Adipocyte (in vitro differentiated cells): Measurements from ENCODE around the gene FHOD3.
A peak's percentile ranks its signal among the peaks of the same experiment; 100 is the strongest.

ENCODE experiments used
- DNase-seq: peaks from one replicate; pipeline ENCODE4 v3.0.0-alpha.2; 2015; ENCODE audit warnings: low read depth
- H3K27me3 ChIP-seq: replicated peaks from 2 replicates; pipeline ENCODE4 v1.7.0; 2013; ENCODE audit warnings: mild to moderate bottlenecking, low read length, moderate library complexity; ENCODE audit not compliant: control insufficient read depth, insufficient read depth
- H3K36me3 ChIP-seq: 2 replicates; pipeline ENCODE4 v1.7.0; 2013; ENCODE audit warnings: low read length, mild to moderate bottlenecking, moderate library complexity; ENCODE audit not compliant: control insufficient read depth, insufficient read depth, severe bottlenecking
- H3K4me1 ChIP-seq: 2 replicates; pipeline ENCODE4 v1.7.0; 2013; ENCODE audit warnings: mild to moderate bottlenecking, low read length, moderate library complexity; ENCODE audit not compliant: control insufficient read depth, insufficient read depth
- H3K4me3 ChIP-seq: 2 replicates; pipeline ENCODE4 v1.7.0; 2013; ENCODE audit warnings: mild to moderate bottlenecking, low read length, moderate library complexity
- H3K9ac ChIP-seq: 2 replicates; pipeline ENCODE4 v1.7.0; 2013; ENCODE audit warnings: mild to moderate bottlenecking, low read length, moderate library complexity
- H3K9me3 ChIP-seq: 2 replicates; pipeline ENCODE4 v1.7.0; 2013; ENCODE audit warnings: mild to moderate bottlenecking, low read length, moderate library complexity; ENCODE audit not compliant: control insufficient read depth

The FHOD3 gene

DNA sequence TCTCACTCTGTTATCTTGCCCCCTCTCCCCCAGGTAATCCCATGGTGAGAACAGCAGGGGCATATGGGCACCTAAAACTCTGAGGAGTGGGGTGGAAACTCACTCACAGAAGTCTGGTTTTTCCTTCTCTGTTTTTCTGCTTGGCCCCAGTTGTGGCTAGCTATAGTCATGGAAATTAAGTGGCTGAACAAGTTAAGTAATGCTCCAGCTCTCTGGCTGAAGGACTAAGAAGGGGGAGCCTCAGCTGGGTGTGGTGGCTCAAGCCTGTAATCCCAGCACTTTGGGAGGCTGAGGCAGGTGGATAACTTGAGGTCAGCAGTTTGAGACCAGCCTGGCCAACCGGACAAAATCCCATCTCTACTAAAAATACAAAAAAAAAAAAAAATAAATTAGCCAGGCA is 270.3 kb downstream of the FHOD3 start:
- Histone ChIP-seq H3K4me3 (no peak overlapping the region), H3K4me1 (peaks cover 9% of the 10 kb centered on the region), H3K27me3 (no peaks in the 10 kb centered on the region), H3K9ac (no peak overlapping the region), H3K36me3 (no peaks in the 10 kb centered on the region), H3K9me3 (no peaks in the 10 kb centered on the region)
- no peak for DNase-seq

- H3K27me3 ChIP-seq = no peaks in the 10 kb centered on the region
- no peak overlapping the region for H3K4me3 ChIP-seq
- H3K9ac ChIP-seq = no peak overlapping the region
- H3K36me3 ChIP-seq = no peaks in the 10 kb centered on the region
- no peak for DNase-seq
- H3K4me1 ChIP-seq = peaks cover 9% of the 10 kb centered on the region
- no peaks in the 10 kb centered on the region for H3K9me3 ChIP-seq
Measured at GRCh38 chr18:36568487-36568886, 271.0 kb downstream of the FHOD3 start.

- Histone ChIP-seq H3K4me1 (peaks cover 15% of the 10 kb centered on the region), H3K27me3 (no peaks in the 10 kb centered on the region), H3K9me3 (no peaks in the 10 kb centered on the region), H3K4me3 (no peak overlapping the region), H3K36me3 (no peaks in the 10 kb centered on the region), H3K9ac (peak overlapping the region; percentile 25)
- peak; percentile 87 for DNase-seq
Measured at GRCh38 chr18:36572135-36572856, 274.8 kb downstream of the FHOD3 start.

- Histone ChIP-seq H3K27me3 (no peaks in the 10 kb centered on the region), H3K4me1 (peaks cover 36% of the 10 kb centered on the region), H3K9me3 (no peaks in the 10 kb centered on the region), H3K36me3 (no peaks in the 10 kb centered on the region), H3K4me3 (no peak overlapping the region), H3K9ac (no peak overlapping the region)
- DNase-seq = no peak
Measured at GRCh38 chr18:36576339-36576738, 278.8 kb downstream of the FHOD3 start.

DNA sequence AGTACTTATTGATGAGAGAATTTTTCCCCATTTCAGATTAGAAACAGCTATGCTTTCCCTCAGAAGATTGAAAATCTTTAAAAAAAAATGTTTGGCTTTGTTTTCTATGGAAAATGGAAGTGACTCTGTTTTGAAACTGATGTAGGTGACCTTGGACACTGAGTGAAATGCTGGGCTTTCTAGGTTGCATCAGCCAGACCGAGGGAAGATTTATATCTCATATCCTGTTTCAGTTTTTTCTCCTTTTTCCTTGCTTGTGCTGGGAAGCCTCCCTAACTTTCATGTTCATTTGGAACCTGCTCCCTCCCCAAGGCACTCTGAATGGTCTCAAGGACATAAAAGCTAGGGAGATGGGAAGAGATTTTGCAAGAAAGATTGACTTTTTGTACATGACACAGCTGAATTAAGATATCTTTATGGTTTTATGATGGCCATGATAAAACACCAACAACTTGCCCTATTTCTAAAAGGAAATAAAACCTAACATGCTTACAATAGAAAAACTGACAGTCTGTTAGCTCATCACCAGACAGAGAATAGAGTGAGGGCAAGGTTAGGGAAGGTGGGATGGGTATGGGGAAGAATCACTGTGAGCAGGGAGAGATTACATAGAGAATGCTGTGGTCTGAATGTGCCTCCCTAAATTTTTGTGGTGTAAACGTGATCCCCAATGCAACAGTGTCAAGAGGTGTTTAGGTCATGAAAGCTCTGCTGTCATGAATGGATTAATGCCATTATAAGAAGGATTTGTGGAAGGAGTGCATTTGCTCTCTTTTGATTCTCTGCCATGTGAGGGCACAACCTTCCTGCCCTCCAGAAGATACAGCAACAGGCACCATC is 281.6 kb downstream of the FHOD3 start:
- H3K9ac ChIP-seq = peak overlapping the region; percentile 53
- H3K36me3 ChIP-seq = no peaks in the 10 kb centered on the region
- H3K4me1 ChIP-seq = peaks cover 38% of the 10 kb centered on the region
- H3K4me3 ChIP-seq = peak overlapping the region; percentile 12
- DNase-seq = peak; percentile 71
- H3K27me3 ChIP-seq = no peaks in the 10 kb centered on the region
- H3K9me3 ChIP-seq = no peaks in the 10 kb centered on the region

- peak overlapping the region; percentile 13 for H3K4me3 ChIP-seq
- peaks cover 38% of the 10 kb centered on the region for H3K4me1 ChIP-seq
- peak overlapping the region; percentile 18 for H3K9ac ChIP-seq
Measured at GRCh38 chr18:36580266-36580665, 282.8 kb downstream of the FHOD3 start.

GRCh38 chr18:36580874-36581750 is 283.6 kb downstream of the FHOD3 start:
- H3K36me3 ChIP-seq = no peaks in the 10 kb centered on the region
- H3K9me3 ChIP-seq = no peaks in the 10 kb centered on the region
- H3K9ac ChIP-seq = peak overlapping the region; percentile 18
- no peak overlapping the region for H3K4me3 ChIP-seq
- peaks cover 38% of the 10 kb centered on the region for H3K4me1 ChIP-seq
- no peaks in the 10 kb centered on the region for H3K27me3 ChIP-seq
- DNase-seq = peak; percentile 71

More at GRCh38 chr18:36580266-36580665, 282.8 kb downstream of the FHOD3 start:
- DNase-seq = peak; percentile 39
- Histone ChIP-seq H3K36me3 (no peaks in the 10 kb centered on the region), H3K9me3 (no peaks in the 10 kb centered on the region), H3K27me3 (no peaks in the 10 kb centered on the region)

GRCh38 chr18:36582988-36583745 is 285.7 kb downstream of the FHOD3 start:
- Histone ChIP-seq H3K27me3 (no peaks in the 10 kb centered on the region), H3K9me3 (no peaks in the 10 kb centered on the region), H3K4me1 (peaks cover 33% of the 10 kb centered on the region), H3K36me3 (no peaks in the 10 kb centered on the region), H3K9ac (no peak overlapping the region), H3K4me3 (no peak overlapping the region)
- DNase-seq = no peak

- Histone ChIP-seq H3K9me3 (no peaks in the 10 kb centered on the region), H3K4me3 (no peak overlapping the region), H3K36me3 (no peaks in the 10 kb centered on the region), H3K27me3 (no peaks in the 10 kb centered on the region), H3K9ac (no peak overlapping the region), H3K4me1 (no peaks in the 10 kb centered on the region)
- DNase-seq = peak; percentile 36
Measured at GRCh38 chr18:36589857-36590543, 292.5 kb downstream of the FHOD3 start.
